ENCODE results near the gene PEPD.

PEPD gene

GRCh38 chr19:33432015-33432414, 89.6 kb downstream of the PEPD start:
- H3K9me2 ChIP-seq (replicated peaks; ENCODE audit: low read depth, low read length), result no peaks in the 10 kb centered on the region
- H3K9me3 ChIP-seq (ENCODE audit: insufficient read depth, low read depth, low read length), result no peaks in the 10 kb centered on the region
- H3K36me3 ChIP-seq (ENCODE audit: insufficient read depth, low read length), result no peaks in the 10 kb centered on the region
- no peak overlapping the region for H3K4me3 ChIP-seq (ENCODE audit: low read length, poor library complexity, severe bottlenecking)
- TF ChIP-seq EZH2phosphoT487 (IDR thresholded peaks at IDR 0.05; ENCODE audit: borderline replicate concordance), result no peak
- TF ChIP-seq CTCF (conservative IDR thresholded peaks at IDR 0.05; ENCODE audit: low read length), result no peak
- H4K20me1 ChIP-seq (ENCODE audit: insufficient read depth, low read length, poor library complexity, severe bottlenecking), result no peaks in the 10 kb centered on the region
- H2AFZ ChIP-seq (ENCODE audit: low read length), result no peak overlapping the region
- H3F3A ChIP-seq (ENCODE audit: low read depth), result peaks cover 3% of the 10 kb centered on the region; the same call in 1 of the 2 replicates
- H3K4me1 ChIP-seq (ENCODE audit: insufficient read depth, low read length, poor library complexity, severe bottlenecking), result peaks cover 21% of the 10 kb centered on the region
- no peaks in the 10 kb centered on the region for H3K79me2 ChIP-seq (ENCODE audit: insufficient read depth, low read length)
- no peak overlapping the region for H3K9ac ChIP-seq (ENCODE audit: low read depth, low read length, poor library complexity, severe bottlenecking)
- H3K27me3 ChIP-seq (ENCODE audit: insufficient read depth, low read length, poor library complexity, severe bottlenecking), result no peaks in the 10 kb centered on the region
- no peak overlapping the region for H3K4me2 ChIP-seq (ENCODE audit: low read depth, low read length, poor library complexity, severe bottlenecking)

- peak overlapping the region; percentile 34 for H3K9ac ChIP-seq (ENCODE audit: low read depth, low read length, poor library complexity, severe bottlenecking)
- H2AFZ ChIP-seq (ENCODE audit: low read length), result peak overlapping the region; percentile 48
- H3K4me1 ChIP-seq (ENCODE audit: insufficient read depth, low read length, poor library complexity, severe bottlenecking), result peaks cover 21% of the 10 kb centered on the region
- no peaks in the 10 kb centered on the region for H3K27me3 ChIP-seq (ENCODE audit: insufficient read depth, low read length, poor library complexity, severe bottlenecking)
- H3K79me2 ChIP-seq (ENCODE audit: insufficient read depth, low read length), result no peaks in the 10 kb centered on the region
- peaks cover 3% of the 10 kb centered on the region; the same call in 1 of the 2 replicates for H3F3A ChIP-seq (ENCODE audit: low read depth)
- H4K20me1 ChIP-seq (ENCODE audit: insufficient read depth, low read length, poor library complexity, severe bottlenecking), result no peaks in the 10 kb centered on the region
- peak overlapping the region; percentile 55 for H3K4me3 ChIP-seq (ENCODE audit: low read length, poor library complexity, severe bottlenecking)
- H3K4me2 ChIP-seq (ENCODE audit: low read depth, low read length, poor library complexity, severe bottlenecking), result peak overlapping the region; percentile 86
- no peaks in the 10 kb centered on the region for H3K9me3 ChIP-seq (ENCODE audit: insufficient read depth, low read depth, low read length)
- no peaks in the 10 kb centered on the region for H3K9me2 ChIP-seq (replicated peaks; ENCODE audit: low read depth, low read length)
- H3K36me3 ChIP-seq (ENCODE audit: insufficient read depth, low read length), result no peaks in the 10 kb centered on the region
- TF ChIP-seq CTCF (conservative IDR thresholded peaks at IDR 0.05; ENCODE audit: low read length) (peak; percentile 95), EZH2phosphoT487 (IDR thresholded peaks at IDR 0.05; ENCODE audit: borderline replicate concordance) (no peak)
These were observed 90.8 kb downstream of the PEPD start for GRCh38 chr19:33430674-33431277.

DNA sequence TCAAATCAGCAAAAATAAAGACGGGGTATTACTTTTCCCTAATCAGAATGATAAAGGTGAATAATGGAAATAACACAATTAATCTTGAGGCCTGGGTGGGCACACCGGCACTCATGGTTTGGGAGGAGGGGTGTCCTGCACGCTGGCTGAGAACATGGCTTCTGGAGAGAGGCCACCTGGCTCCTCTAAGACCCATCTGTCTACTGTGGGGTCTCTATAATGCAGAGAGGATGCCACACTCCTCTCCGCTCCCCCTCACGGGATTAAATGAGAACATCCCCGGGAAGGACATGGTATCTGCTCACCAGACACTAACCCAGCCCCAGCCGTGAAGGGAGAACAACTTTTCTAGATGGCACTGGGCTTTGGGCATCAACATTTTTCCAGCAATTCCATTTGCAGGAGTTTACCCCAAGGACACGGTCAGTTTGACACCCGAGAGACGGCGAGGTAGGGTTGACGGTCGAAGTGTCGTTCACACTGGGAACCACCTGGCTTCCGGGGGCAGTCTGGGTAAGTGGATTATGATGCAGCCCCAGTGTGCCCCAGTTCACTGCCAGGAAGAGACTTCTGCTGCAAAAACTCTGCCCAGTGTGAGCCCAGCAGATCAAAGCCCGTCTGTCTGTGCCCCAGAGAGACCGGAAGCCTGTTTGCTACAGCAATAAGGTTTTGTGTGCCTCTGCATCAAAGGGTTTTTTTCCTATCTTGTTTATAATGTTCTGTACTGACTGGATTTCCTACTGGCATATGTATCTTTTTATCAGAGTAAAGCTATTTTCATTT, 91.5 kb downstream of the PEPD start:
- no peaks in the 10 kb centered on the region for H3K27me3 ChIP-seq (ENCODE audit: insufficient read depth, low read length, poor library complexity, severe bottlenecking)

More for the DNA sequence above, 91.5 kb downstream of the PEPD start:
- H3K4me1 ChIP-seq (ENCODE audit: insufficient read depth, low read length, poor library complexity, severe bottlenecking), result peaks cover 21% of the 10 kb centered on the region
- H3K9ac ChIP-seq (ENCODE audit: low read depth, low read length, poor library complexity, severe bottlenecking), result peak overlapping the region; percentile 60
- peak overlapping the region; percentile 86 for H3K4me2 ChIP-seq (ENCODE audit: low read depth, low read length, poor library complexity, severe bottlenecking)
- no peaks in the 10 kb centered on the region for H4K20me1 ChIP-seq (ENCODE audit: insufficient read depth, low read length, poor library complexity, severe bottlenecking)
- H2AFZ ChIP-seq (ENCODE audit: low read length), result peak overlapping the region; percentile 48
- peak overlapping the region; percentile 55 for H3K4me3 ChIP-seq (ENCODE audit: low read length, poor library complexity, severe bottlenecking)
- H3F3A ChIP-seq (ENCODE audit: low read depth), result peaks cover 3% of the 10 kb centered on the region; the same call in 1 of the 2 replicates
- H3K9me3 ChIP-seq (ENCODE audit: insufficient read depth, low read depth, low read length), result no peaks in the 10 kb centered on the region
- no peak for TF ChIP-seq EZH2phosphoT487 (IDR thresholded peaks at IDR 0.05; ENCODE audit: borderline replicate concordance)
- TF ChIP-seq CTCF (conservative IDR thresholded peaks at IDR 0.05; ENCODE audit: low read length), result no peak
- H3K36me3 ChIP-seq (ENCODE audit: insufficient read depth, low read length), result no peaks in the 10 kb centered on the region
- H3K79me2 ChIP-seq (ENCODE audit: insufficient read depth, low read length), result no peaks in the 10 kb centered on the region
- no peaks in the 10 kb centered on the region for H3K9me2 ChIP-seq (replicated peaks; ENCODE audit: low read depth, low read length)
